GM18498 (cell line): ENCODE measurements around the gene POLR2I.
"Not testable (repeated sequence)": the region's sequence is repeated elsewhere in the genome, so short reads cannot be mapped to it uniquely, and the experiment has no call there.

Source experiments
- ATAC-seq: cut with Tn5 transposase; IDR thresholded peaks from one replicate; pipeline ENCODE4 v1.9.1; 2021; ENCODE audit warnings: mild to moderate bottlenecking, moderate library complexity; ENCODE audit not compliant: unreplicated experiment

Gene POLR2I

DNA sequence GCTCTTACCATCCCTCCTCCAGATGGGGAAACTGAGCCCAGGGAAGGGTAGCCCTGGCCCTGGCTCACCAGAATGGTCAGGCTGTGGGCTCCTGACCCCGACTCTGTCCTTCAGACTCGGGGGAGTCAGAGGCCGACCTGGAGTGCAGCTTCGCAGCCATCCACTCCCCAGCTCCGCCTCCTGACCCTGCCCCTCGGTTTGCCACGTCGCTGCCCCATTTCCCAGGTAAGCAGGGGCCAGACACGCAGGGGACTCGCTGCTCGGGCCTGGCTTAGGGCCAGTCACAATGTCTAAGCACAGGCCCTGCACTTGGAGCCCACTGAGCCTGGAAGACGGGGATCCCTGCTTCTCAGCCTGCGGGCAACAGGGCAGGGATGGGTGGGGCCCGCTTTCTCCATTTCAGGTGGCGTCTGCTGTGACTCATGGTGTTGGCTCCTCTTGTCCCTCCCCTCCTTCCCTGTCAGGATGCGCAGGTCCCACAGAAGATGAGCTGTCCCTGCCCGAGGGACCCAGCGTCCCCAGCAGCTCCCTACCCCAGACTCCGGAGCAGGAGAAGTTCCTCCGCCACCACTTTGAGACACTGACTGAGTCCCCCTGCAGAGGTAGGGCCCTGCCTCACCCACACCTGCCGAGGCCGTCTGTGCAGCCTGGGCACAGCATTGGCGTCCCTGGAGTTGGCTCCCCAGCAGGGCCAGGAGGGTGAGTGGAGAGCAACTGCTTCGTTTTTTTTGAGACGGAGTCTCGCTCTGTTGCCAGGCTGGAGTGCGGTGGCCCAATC is 12.9 kb downstream of the POLR2I start:
- ATAC-seq, result no peak

DNA sequence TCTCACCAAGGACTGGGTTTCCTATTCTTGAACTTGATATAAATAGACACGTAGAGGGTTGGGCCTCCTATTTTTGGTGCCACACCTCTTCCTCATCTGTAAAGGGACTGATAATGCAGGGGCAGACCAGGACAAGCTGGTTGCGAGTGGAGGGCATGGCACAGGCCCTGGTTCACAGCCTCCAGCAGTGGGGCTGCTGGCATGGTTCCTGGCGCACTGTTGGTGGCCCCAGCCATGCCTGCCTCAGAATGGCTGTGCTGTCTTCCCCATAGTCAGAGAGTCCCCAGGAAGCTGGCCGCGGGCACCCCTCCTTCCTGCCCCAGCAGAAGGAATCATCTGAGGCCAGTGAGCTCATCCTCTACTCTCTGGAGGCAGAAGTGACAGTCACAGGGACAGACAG is 14.2 kb downstream of the POLR2I start:
- ATAC-seq, result no peak

DNA sequence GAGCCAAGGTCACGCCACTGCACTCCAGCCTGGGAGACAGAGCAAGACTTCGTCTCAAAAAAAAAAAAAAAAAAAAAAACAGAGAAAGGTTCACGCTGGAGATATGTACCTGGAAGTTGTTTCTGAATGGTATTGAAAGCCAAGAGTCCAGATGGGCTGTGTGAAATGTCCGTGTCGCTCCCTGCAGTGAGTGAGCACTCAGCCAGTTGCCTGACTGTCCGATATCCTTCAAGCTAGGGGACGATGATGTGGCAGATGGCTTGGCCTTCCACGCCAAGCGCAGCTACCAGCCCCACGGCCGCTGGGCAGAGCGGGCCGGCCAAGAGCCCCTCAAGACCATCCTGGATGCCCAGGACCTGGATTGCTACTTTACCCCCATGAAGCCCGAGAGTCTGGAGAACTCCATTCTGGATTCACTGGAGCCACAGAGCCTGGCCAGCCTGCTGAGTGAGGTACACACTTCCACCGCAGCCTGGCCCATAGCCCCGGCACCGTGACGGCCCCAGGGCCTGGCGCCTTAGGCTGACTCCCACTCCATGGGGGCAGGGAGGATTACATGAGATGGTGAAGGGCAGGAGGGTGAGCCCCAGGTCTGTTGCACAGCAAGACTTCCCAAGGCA is 15.4 kb downstream of the POLR2I start:
- ATAC-seq, result no peak

DNA sequence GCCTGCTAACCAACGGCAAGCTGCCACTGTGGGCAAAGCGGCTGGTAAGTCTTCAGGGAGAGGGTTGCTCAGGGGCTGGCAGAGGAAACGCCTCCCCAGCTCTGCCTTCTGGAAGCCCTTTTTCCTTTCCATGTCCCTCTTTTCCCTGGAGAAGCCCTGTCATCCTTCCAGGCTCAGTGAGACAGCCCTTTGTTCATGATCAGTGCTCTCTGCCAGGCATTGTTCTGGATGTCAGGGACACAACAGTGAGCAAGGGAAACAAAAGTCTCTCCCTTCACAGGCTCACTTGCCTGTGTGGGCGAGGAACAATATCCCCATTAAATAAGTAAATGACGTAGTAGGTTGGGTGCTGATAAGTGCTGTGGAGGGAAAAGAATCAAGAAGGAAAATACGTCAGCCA is 17.6 kb downstream of the POLR2I start:
- ATAC-seq, result no peak

DNA sequence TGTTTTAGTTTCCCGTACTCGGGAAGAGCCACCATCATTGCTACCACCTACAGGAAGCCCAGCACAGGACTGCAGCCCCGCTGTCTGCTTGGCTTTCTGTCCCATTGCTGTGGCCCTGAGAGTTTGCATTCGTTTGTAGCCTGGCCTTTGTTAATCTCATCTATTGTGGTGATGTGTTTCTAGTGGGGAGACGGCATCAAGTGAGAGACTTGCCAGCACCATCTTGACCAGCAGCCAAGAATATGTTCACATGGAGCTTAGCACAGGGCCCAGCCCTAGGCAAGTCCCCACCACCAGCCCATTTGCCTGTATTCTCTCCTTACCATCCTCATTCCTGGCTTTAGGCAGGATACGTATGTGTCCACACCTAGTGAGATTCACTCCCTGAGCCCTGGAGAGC is 21.0 kb downstream of the POLR2I start:
- ATAC-seq, result no peak

DNA sequence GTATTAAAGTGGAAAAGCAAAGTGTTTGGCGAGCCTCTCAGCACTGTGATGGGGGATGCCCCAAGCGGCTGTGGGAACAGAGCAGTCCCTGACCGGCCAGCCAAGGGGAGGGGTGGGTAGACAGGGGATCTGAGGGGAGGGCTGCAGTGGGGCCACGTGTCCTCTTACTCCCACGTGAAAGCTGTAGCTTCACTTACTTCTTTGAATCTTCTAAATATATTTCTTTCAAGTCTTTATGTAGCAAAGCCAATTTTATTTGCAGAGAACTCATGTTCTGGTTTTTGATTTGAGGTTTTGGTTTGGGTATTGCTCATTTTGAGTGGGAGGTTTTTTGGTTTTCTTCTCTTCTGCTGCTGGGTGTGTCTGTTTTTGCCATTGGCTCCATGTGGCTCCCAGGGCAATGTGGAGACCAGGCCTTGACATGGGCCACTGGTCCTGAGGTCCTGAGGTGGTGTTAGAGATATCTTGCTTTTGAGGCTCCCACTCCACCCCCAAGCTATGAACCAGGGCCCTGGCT is 21.5 kb downstream of the POLR2I start:
- ATAC-seq, result no peak

DNA sequence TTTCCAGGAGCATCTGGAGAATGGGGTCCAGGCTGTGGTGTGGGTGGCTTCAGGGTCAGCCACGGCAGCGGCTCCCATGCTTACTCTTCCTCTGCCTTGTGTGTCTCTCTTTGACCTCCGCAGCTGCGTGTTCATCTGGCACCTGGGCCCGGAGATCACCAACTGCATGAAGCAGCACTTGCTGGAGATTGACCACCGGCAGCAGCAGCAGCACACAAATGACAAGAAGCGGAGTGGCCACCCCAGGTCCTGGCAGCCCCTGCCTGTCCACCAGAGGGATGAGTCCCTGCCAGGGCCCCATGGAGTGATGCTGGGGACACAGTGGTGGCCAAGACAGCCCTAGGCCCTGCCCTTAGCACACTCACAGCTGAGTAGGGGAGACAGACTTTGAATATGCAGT is 22.1 kb downstream of the POLR2I start:
- ATAC-seq, result no peak

DNA sequence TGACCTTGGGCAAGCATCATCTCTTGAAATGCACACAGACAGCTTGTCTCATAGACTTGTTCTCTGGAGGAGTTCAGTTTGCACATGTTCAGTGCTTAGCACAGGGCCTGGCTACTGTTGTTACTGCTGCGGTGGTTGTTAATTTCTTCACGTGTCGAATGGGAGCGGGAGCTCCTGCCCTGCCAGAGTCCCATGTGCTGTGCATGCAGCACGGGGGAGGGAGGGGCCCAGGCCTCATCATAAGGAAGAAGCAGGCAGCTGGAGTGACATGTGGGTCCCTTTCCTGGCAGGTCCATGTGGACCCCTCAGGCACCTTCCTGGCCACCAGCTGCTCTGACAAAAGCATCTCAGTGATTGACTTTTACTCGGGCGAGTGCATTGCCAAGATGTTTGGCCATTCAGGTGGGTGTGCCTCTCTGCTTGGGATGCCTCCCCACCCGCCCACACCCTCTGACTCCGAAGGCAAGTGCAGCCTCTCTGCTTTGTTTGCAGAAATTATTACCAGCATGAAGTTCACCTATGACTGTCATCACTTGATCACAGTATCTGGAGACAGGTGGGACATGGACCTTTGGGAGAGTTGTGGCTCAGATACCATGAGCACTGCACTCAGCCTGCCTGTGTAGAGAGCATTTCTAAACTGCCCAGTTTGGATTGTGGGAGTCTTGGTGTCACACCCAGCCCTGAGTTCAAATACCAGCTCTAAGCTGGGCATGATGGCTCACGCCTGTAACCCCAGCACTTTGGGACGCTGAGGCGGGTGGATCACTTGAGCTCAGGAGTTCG is 23.6 kb downstream of the POLR2I start:
- ATAC-seq, result no peak

DNA sequence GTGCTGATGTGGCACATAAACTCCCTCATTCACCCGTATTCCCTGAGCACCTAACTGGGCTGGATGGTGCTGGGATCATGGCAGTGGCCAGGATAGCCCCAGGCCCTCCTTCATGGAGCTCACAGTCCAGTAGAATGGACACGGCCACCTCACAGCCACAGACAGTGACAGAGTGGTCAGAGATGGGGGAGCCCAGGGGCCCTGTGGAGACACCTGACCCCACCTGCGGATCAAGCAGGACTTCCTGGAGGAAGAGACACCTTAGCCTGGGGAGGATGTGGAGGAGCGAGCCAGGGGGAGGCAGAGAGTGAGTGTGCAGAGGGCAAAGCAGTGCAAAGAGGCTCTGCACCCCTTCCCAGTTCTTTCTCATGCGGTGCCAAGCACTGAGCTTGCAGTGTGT is 24.8 kb downstream of the POLR2I start:
- no peak for ATAC-seq

DNA sequence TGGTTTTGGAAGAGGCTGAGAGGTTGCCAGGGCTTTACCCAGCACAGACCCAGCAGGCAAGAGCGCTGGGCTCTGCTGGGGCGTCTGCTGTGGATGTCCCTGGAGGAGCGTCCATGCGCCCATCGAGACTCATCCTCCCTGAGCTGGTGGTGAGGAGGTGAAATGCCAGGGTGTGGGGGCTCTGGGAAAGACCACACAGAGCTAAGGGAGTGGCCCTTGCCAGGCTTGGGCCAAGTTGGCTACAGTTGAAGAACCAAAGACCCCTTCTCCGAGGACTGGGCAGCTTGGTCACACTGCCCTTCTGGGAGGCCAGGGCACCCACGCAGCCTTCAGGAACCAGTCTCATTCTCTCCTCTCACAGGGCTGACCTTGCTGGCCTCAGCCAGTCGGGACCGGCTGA is 28.3 kb downstream of the POLR2I start:
- ATAC-seq, result no peak

DNA sequence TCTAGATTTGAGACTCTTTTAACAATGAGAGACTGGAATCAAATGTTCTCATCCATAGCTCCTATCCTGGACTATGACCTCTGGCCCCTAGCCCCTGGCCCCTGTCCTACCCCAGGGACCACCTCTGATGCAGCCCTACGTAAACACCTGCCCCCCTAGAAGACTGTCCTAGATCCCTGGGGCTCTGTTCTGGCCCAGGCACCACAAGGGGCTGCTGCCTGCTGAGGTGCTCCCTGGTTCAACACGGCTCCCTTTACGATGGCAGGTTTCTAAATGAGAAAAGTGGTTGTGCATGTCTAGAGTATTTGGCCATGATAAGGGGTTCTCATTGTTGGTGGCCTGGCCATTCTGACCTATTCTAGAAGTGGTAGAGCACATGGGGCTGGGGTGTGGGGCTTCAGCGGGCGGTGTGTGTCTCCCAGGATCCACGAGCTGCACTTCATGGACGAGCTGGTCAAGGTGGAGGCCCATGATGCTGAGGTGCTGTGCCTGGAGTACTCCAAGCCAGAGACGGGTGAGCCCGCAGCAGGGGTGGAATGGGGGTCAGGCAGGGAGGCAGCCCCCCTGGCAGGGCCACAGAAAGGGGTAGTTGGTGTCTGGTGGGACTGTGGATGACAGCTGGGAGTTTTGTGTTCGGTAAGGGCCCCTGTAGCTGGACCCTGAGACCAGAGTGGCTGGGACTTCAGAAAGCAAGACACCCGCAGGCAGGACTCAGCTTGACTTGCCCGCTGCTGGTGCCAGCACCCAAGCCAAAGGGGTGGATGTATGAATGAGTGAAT is 30.3 kb downstream of the POLR2I start:
- no peak for ATAC-seq

DNA sequence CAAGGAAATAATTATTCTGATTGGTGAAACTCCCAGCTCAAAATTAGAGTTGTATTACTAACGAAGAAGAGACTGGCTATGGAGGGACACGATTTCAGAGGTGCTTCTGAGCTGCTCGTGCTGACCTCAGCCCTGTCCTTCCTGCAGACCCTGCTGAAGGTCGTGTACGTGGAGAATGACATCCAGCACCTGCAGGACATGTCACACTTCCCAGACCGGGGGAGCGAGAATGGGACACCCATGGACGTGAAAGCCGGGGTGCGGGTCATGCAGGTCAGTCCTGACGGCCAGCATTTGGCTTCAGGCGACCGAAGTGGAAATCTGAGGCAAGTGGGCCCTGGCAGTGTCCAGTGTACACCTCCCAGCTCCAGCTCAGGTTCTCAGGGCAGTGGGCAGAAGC is 31.8 kb downstream of the POLR2I start:
- no peak for ATAC-seq

DNA sequence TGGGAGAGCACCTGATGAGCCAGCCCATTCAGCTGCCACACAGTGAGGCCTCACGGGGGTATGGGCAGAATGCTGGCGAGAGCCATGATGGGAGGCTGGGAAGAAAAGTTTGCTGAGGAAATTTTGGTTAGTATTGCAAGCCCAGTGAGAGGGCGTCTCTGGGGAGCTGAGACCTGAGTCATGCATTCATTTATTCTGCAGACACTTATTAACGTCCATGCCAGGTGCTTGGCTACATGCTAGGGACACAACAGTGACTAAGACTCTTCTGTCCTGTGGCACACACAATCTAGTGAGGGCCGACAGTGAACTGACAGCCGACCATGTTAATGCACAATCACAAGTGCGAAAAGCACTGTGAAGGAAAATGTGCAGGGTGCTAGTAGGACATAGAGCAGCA is 32.8 kb downstream of the POLR2I start:
- ATAC-seq, result no peak

DNA sequence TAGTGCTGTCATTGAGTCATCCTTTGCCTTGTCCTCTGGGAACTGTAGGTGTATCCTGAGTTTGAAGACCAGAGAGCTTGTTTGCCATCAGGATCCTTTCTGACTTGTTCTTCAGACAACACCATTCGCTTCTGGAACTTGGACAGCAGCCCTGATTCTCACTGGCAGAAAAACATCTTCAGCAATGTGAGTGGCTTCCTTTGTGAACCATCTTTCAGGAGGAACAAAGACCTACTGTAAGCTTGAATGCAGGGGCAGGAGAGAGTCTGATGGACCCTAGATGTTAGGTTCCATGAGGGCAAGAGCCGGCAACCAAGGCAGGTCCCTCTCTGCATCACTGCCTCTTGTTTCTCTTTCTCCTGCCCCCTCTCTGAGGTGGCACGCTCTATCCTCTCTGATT is 33.3 kb downstream of the POLR2I start:
- ATAC-seq, result no peak

DNA sequence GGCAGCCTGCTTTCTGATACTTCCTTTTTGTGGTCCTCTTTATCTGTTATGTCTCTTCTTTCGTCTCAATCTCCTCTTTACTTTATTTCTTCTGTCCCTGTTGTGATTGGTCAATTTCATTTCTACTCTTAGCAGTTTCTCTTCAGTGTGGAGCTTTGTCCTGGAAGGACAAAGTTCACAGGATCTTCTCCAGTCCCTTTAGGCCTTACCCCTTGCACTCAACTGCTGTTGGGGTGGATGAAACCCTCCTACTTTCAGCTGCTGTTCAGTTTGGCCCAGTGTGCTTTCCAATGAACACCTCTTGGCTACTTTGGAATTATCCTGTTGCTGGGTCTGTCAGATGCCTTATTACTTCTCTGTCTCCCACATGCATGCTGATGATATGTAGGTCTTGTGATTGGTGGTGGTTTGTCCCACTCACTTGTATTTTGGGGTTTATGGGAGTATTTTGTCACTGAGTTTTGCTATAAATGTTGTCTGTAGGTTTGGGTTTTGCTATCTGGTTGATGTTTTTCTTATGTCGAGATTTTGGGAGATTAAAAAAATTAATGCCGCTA is 35.2 kb downstream of the POLR2I start:
- ATAC-seq, result no peak

DNA sequence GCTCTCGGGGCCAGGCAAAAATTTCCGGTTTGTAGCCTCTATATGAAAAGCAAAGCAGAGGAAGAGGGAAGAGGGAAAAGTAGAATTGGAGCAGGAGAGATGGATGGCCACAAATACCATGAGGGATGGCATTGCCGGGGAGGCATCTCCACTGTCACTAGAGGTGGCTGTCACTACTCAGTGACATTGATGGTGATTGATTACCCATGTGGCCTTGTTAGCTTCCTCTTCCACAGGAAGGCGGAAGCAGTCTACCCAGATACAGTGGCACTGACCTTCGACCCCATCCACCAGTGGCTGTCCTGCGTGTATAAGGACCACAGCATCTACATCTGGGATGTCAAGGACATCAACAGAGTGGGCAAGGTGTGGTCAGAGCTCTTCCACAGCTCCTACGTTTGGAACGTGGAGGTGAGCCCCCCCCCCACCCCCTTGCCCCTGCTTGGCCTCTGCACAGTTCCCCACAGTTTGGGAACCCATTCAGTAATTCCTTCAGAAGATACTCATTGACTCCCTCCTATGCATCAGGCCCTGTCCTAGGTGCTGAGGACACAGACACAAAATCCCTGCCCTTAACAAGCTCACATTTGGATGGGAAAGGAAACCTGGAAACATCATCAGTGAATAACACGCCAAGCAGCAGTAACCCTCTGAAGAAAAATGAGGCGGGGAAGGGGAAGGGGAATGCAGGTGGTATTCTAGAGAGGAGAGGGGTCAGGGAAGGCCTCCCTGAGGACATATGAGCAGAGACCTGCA is 41.4 kb downstream of the POLR2I start:
- ATAC-seq, result no peak

DNA sequence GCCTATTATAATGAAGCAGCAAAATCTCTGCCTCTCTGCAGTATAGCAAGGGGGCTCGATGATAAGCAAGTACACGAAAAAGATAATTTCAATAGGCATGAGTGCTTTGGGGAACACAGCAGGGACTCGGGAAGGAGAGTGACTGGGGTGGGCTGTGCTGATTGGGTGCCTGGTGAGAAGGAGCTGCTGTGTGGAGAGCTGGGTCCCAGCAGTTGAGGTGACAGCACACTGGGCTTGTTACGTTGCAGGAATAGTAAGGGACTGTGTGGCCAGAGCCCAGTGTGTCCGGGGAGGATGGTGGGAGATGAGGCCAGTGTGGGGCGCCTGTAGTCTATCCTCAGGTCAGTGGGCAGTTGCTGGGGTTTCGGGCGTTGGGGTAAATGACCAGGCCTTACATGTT is 42.6 kb downstream of the POLR2I start:
- no peak for ATAC-seq

DNA sequence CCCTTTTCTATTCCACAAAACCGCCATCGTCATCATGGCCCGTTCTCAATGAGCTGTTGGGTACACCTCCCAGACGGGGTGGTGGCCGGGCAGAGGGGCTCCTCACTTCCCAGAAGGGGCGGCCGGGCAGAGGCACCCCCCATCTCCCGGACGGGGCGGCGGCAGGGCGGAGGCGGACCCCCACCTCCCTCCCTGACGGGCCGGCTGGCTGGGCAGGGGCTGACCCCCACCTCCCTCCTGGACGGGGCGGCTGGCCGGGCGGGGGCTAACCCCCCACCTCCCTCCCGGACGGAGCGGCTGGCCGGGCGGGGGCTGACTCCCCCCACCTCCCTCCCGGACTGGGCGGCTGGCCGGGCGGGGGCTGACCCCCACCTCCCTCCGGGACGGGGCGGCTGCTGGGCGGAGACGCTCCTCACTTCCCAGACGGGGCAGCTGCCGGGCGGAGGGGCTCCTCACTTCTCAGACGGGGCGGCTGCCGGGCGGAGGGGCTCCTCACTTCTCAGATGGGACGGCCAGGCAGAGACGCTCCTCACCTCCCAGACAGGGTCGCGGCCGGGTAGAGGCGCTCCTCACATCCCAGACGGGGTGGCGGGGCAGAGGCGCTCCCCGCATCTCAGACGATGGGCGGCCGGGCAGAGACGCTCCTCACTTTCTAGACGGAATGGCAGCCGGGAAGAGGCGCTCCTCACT is 45.7 kb downstream of the POLR2I start:
- ATAC-seq, result not testable (repeated sequence)

DNA sequence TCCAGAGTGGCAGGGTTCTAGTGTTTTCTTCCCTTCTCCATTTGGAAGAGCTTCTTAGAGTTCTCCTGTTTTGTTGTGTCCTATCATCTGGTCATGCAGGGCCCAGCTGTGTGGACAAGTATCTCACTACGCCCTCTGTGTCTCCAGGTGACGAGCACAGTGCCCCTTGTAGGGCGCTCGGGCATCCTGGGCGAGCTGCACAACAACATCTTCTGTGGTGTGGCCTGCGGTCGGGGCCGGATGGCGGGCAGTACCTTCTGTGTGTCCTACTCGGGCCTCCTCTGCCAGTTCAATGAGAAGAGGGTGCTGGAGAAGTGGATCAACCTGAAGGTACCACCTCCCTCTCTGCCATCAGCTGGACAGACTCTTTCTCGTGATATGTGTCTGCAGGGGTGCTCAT is 47.0 kb downstream of the POLR2I start:
- ATAC-seq, result no peak
